K562 (cell line): ENCODE measurements around the gene PACSIN2. TPM values are rescaled to one million over a fixed set of nuclear protein-coding genes. Genes with fewer than 3 reads are reported as not detected.
A peak's percentile ranks its signal among the peaks of the same experiment; 100 is the strongest.

Experiments used
- ATAC-seq: fragments of 200-7000 bp; cut with Tn5 transposase; 3 replicates; pipeline ENCODE4 v1.9.1; 2020; ENCODE audit warnings: moderate library complexity
- BruUV-seq: library from RNA; stranded (reverse); fragments of 400-500 nt; replicated peaks from 2 replicates; lab custom pipeline; 2021; lab: Mats Ljungman, UMichigan
- CTCF ChIA-PET: fragments of 300-600 bp; formaldehyde crosslinking; extraction: SDS; loops from one replicate; lab custom pipeline; 2021; ENCODE audit warnings: low intra/inter-chr PET ratio; lab: Yijun Ruan, JAX
- POLR2A ChIA-PET: fragments of 300-600, 350-650 bp; sonication (Branson Sonifier 250); formaldehyde crosslinking; extraction: SDS; loops from one replicate; lab custom pipeline; 2021; ENCODE audit warnings: antibody characterized with exemption, inconsistent platforms; lab: Yijun Ruan, JAX
- DNase-seq, 4 experiments: peaks; one replicate each; pipeline versions ENCODE4 v3.0.0 to v3.0.0-alpha.2; 2011 to 2018; ENCODE audit warnings: low spot score in 3 of 4, mixed read lengths in 3 of 4; ENCODE audit errors: extremely low read depth in 1 of 4
- FAIRE-seq: peaks from 2 replicates; lab custom pipeline; 2011; peaks lifted over from hg19 to GRCh38; lab: Jason Lieb, UNC
- H2AFZ ChIP-seq: 2 replicates; pipeline ENCODE4 v1.6.0; 2011; ENCODE audit warnings: low read depth, low read length, control low read depth, inconsistent platforms
- H3K27ac ChIP-seq: fragments of 200-600 bp; 3 replicates; pipeline ENCODE4 v1.8.0; 2011; ENCODE audit warnings: low read depth, mild to moderate bottlenecking, control low read depth, inconsistent platforms, low read length, moderate library complexity, mixed read lengths; ENCODE audit errors: extremely low read depth
- H3K27me3 ChIP-seq, 2 experiments: fragments of 300-600 bp in 1 of 2; 2 replicates in 1 of 2; 3 replicates in 1 of 2; pipeline versions ENCODE4 v1.6.0 to v1.8.0; 2011; ENCODE audit warnings: inconsistent platforms in 2 of 2, low read length in 2 of 2, mild to moderate bottlenecking in 1 of 2, mixed read lengths in 1 of 2, moderate library complexity in 1 of 2; ENCODE audit not compliant: control insufficient read depth in 2 of 2, insufficient read depth in 2 of 2
- H3K36me3 ChIP-seq: fragments of 300-600 bp; 3 replicates; pipeline ENCODE4 v1.8.0; 2011; ENCODE audit warnings: mild to moderate bottlenecking, low read length, inconsistent platforms; ENCODE audit not compliant: control insufficient read depth, insufficient read depth
- H3K4me1 ChIP-seq, 2 experiments: fragments of 200-600 bp in 1 of 2; replicated peaks in 1 of 2; 2 replicates in 1 of 2; 3 replicates in 1 of 2; pipeline versions ENCODE4 v1.5.1 to v1.8.0; 2011; ENCODE audit warnings: inconsistent platforms in 2 of 2, low read length in 2 of 2, mild to moderate bottlenecking in 1 of 2, mixed read lengths in 1 of 2, moderate library complexity in 1 of 2; ENCODE audit not compliant: control insufficient read depth in 2 of 2, insufficient read depth in 2 of 2
- H3K4me2 ChIP-seq: 2 replicates; pipeline ENCODE4 v1.6.1; 2011; ENCODE audit warnings: low read length, control low read depth, inconsistent platforms, mixed read lengths; ENCODE audit not compliant: insufficient read depth
- H3K4me3 ChIP-seq: fragments of 200-600 bp; sonication (generic), shearing (Covaris generic); 2 replicates; pipeline ENCODE4 v1.5.1; 2016; ENCODE audit warnings: control low read depth, inconsistent platforms
- H3K79me2 ChIP-seq: fragments of 200-600 bp; 3 replicates; pipeline ENCODE4 v1.8.0; 2011; ENCODE audit warnings: low read length, inconsistent platforms; ENCODE audit not compliant: control insufficient read depth, insufficient read depth
- H3K9ac ChIP-seq, 2 experiments: 2 replicates each; pipeline versions ENCODE4 v1.6.0 to v1.6.1; 2011; ENCODE audit warnings: low read depth in 2 of 2, low read length in 2 of 2, control low read depth in 1 of 2, inconsistent platforms in 1 of 2, mild to moderate bottlenecking in 1 of 2, mixed read lengths in 1 of 2; ENCODE audit not compliant: insufficient read depth in 1 of 2
- H3K9me1 ChIP-seq: one replicate; pipeline ENCODE4 v1.6.0; 2011; ENCODE audit warnings: inconsistent platforms, mild to moderate bottlenecking, low read length, moderate library complexity; ENCODE audit not compliant: control insufficient read depth, insufficient read depth
- H3K9me3 ChIP-seq: replicated peaks from 2 replicates; pipeline ENCODE4 v1.5.1; 2011; ENCODE audit warnings: low read depth, low read length, inconsistent platforms; ENCODE audit not compliant: control insufficient read depth, insufficient read depth
- H4K20me1 ChIP-seq: replicated peaks from 2 replicates; pipeline ENCODE4 v1.6.1; 2011; ENCODE audit warnings: low read length, inconsistent platforms, mixed read lengths; ENCODE audit not compliant: control insufficient read depth, insufficient read depth
- BRCA1 ChIP-seq, 2 experiments: fragments of 450-650 bp in 1 of 2; sonication (generic) in 1 of 2; formaldehyde crosslinking in 1 of 2; IDR thresholded peaks; 2 replicates each; pipeline versions ENCODE4 v1.5.0 to v1.6.1; 2017 to 2020; ENCODE audit warnings: mild to moderate bottlenecking in 1 of 2, missing genetic modification reagents in 1 of 2
- CBX2 ChIP-seq: fragments of 200-600 bp; sonication (generic); IDR thresholded peaks from one replicate; pipeline ENCODE4 v1.6.1; 2012; ENCODE audit warnings: mild to moderate bottlenecking, low read length, inconsistent platforms; ENCODE audit not compliant: insufficient read depth, poor library complexity, severe bottlenecking
- GABPB1 ChIP-seq: sonication (generic); formaldehyde crosslinking; IDR thresholded peaks from 2 replicates; pipeline ENCODE4 v1.8.0; 2022; ENCODE audit warnings: mild to moderate bottlenecking, missing genetic modification reagents
- GABPB2 ChIP-seq: fragments of 250-450 bp; sonication (Bioruptor Pico); conservative IDR thresholded peaks from 2 replicates; pipeline ENCODE4 v1.5.1; 2021; ENCODE audit warnings: mild to moderate bottlenecking
- KLF10 ChIP-seq: fragments of 250-450 bp; sonication (Bioruptor Pico); IDR thresholded peaks from 2 replicates; pipeline ENCODE4 v1.6.1; 2021; ENCODE audit warnings: matching md5 sums
- KLF16 ChIP-seq: IDR thresholded peaks from 2 replicates; pipeline ENCODE4 v1.6.1; 2016; ENCODE audit warnings: antibody characterized with exemption
- MCM5 ChIP-seq: fragments of 450-650 bp; IDR thresholded peaks from 2 replicates; pipeline ENCODE4 v1.6.1; 2016; ENCODE audit warnings: low read depth
- NR2F6 ChIP-seq: fragments of 450-650 bp; formaldehyde crosslinking; IDR thresholded peaks from 2 replicates; pipeline ENCODE4 v1.4.0; 2020; ENCODE audit warnings: mild to moderate bottlenecking
- RAD21 ChIP-seq, 2 experiments: fragments of 250-450 bp in 1 of 2; fragments of 450-650 bp in 1 of 2; sonication (Bioruptor Pico) in 1 of 2; formaldehyde crosslinking in 1 of 2; IDR thresholded peaks in 1 of 2; conservative IDR thresholded peaks in 1 of 2; 2 replicates each; pipeline versions ENCODE4 v1.4.0 to v1.8.0; 2020 to 2022; ENCODE audit warnings: mild to moderate bottlenecking in 2 of 2, moderate library complexity in 1 of 2
- RUNX1 ChIP-seq: sonication (generic); IDR thresholded peaks from 2 replicates; pipeline ENCODE4 v1.6.1; 2016; ENCODE audit warnings: antibody characterized with exemption, low read depth
- ZBED1 ChIP-seq: IDR thresholded peaks from 2 replicates; pipeline ENCODE4 v1.6.1; 2014
- ZFX ChIP-seq: sonication (generic); formaldehyde crosslinking; IDR thresholded peaks from 2 replicates; pipeline ENCODE4 v1.8.0; 2022; ENCODE audit warnings: mild to moderate bottlenecking, missing genetic modification reagents, moderate library complexity
- ZNF146 ChIP-seq: IDR thresholded peaks from one replicate; pipeline ENCODE4 v1.6.1; 2018; ENCODE audit warnings: missing compliant biosample characterization; ENCODE audit not compliant: unreplicated experiment
- ZNF408 ChIP-seq: fragments of 250-450 bp; sonication (Bioruptor Pico); IDR thresholded peaks from 2 replicates; pipeline ENCODE4 v1.4.0; 2020; ENCODE audit warnings: low read depth, mild to moderate bottlenecking, moderate library complexity
- ZNF445 ChIP-seq: fragments of 250-450 bp; sonication (Bioruptor Pico); IDR thresholded peaks from 2 replicates; pipeline ENCODE4 v1.4.0; 2020; ENCODE audit warnings: low read depth, mild to moderate bottlenecking, moderate library complexity
- WGBS: fragments of 100-300 bp; shearing (Covaris generic); methylation state at CpG from one replicate; pipeline ENCODE4 v1.1.6; 2016; ENCODE audit warnings: low coverage, mixed read lengths; ENCODE audit not compliant: insufficient coverage; ENCODE audit errors: missing lambda C conversion rate; 5-methylcytosine and 5-hydroxymethylcytosine counted together
- in situ Hi-C: fragments of 300-500 bp; cut with MboI; formaldehyde crosslinking; loops from 4 replicates; pipeline ENCODE4 v1.15.0; 2018; ENCODE audit warnings: inconsistent platforms, mixed read lengths
- intact Hi-C: fragments of 100-400 bp; cut with micrococcal nuclease; formaldehyde crosslinking; loops from 2 replicates; pipeline ENCODE4 v1.14.2; 2022
- polyA plus RNA-seq, 8 experiments: library from polyadenylated mRNA; depleted of rRNA in 4 of 8; stranded (reverse) in 5 of 8; unstranded in 3 of 8; fragments of >200 nt; fragmentation: Nextera tagmentation in 2 of 8; fragmentation: Illumina TruSeq in 1 of 8; extraction: Ambion mirVana in 2 of 8; extraction: Trizol in 1 of 8; gene quantifications; 2 replicates each; pipeline versions ENCODE4 v1.2.1 to v1.2.3, GENCODE V29; 2011 to 2014; ENCODE audit warnings: inconsistent platforms in 1 of 8, missing spikeins in 1 of 8
- total RNA-seq, 7 experiments: library from RNA; depleted of rRNA in 6 of 7; stranded (reverse); fragments of >200 nt in 6 of 7; fragmentation: Illumina TruSeq in 2 of 7; extraction: Trizol in 2 of 7; gene quantifications; 2 replicates each; pipeline versions ENCODE4 v1.2.1 to v1.2.3, GENCODE V29; 2011 to 2021; ENCODE audit warnings: low replicate concordance in 1 of 7
- TF ChIP-seq, protein P1 (sequence below): fragments of 250-450 bp; sonication (Bioruptor Pico); IDR thresholded peaks from 2 replicates; pipeline ENCODE4 v1.6.1; 2021; ENCODE audit warnings: mild to moderate bottlenecking

The PACSIN2 gene
- total and polyA plus RNA-seq, 9 of the 15 experiments (the other 6 are each of a cell fraction or from before 2014, with no cell fraction given): 0.45 to 45.1 (median 23.9) TPM

DNA sequence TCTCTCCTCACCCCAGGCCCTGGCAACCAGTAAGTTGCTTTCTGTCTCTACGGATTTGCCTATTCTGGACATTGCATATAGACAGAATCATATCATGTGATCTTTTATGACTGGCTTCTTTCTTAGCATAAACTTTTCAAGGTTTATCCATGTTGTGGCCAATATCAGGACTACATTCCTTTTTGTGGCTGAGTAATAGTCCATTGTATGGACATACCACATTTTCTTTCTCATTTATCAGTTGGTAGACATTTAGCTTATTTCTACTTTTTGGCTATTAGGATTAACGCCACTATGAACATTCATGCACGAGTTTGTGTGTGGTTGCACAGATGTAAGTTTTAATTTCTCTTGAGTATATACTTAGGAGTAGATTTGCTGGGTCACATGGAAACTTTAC, 193.6 kb downstream of the PACSIN2 start:
- CTCF ChIA-PET: no interaction called here
- H3K27me3 ChIP-seq: no peaks in the 10 kb centered on the region
- DNase-seq: no peak
- no peaks in the 10 kb centered on the region for H3K79me2 ChIP-seq
- no peak overlapping the region for H2AFZ ChIP-seq
- no peak overlapping the region for H3K9ac ChIP-seq
- ATAC-seq: no peak
- no TSS peak for BruUV-seq
- no peak for FAIRE-seq
- POLR2A ChIA-PET: interaction anchor here (1.5 kb wide), 1 partner anchor 172 kb away, joined by 3 read pairs; no protein-coding TSS in a partner anchor
- no peaks in the 10 kb centered on the region for H3K9me1 ChIP-seq
- in situ Hi-C loops: no loop called here
- TF ChIP-seq ZNF146 (CRISPR knock-in tag) (peak; percentile 74), ZBED1 (no peak)
- H3K4me1 ChIP-seq: no peaks in the 10 kb centered on the region
- no peaks in the 10 kb centered on the region for H3K36me3 ChIP-seq
- H3K27ac ChIP-seq: no peak overlapping the region
- H3K4me3 ChIP-seq: no peak overlapping the region
- intact Hi-C loops: loop anchor here (2.0 kb wide), 1 partner anchor 159 kb away; no protein-coding TSS in a partner anchor
- H3K4me2 ChIP-seq: no peak overlapping the region
- 82% methylated on average over 3 of the region's 3 CpGs for WGBS
- no peaks in the 10 kb centered on the region for H4K20me1 ChIP-seq
- H3K9me3 ChIP-seq: no peaks in the 10 kb centered on the region

DNA sequence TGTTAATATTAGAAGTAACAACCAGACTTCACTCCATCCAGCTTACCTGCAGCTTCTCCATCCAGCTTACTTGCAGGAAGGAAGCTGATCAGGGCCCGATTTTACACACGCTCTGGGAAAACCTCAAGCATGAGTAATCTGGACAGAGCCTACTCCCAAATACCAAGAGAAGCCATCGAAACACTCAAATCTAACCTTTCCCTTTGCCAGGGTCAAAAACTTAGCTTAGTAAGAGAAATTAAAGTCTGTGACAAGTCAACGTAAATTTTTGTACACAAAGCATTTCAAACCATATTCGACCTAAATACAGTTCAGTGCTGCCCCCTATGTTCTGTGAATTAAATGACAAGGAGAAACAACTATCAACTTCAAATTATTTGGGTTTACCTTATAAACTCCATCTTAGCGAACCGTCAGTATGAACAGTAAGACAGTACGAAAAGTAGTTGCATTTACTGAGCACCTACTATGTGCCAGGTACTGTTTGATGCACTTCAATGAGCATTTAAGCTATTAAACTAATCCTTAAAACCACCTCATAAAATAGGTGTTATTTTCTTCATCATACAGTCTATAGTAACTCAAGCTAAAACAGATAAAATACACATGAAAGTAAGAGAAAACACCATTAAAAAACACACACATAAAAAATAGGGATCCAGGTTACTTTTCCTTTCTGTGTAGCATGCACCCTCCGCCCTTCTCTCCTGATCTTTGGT, 194.7 kb downstream of the PACSIN2 start:
- Histone ChIP-seq H3K27me3 (no peaks in the 10 kb centered on the region), H3K9me1 (no peaks in the 10 kb centered on the region), H3K36me3 (no peaks in the 10 kb centered on the region), H2AFZ (no peak overlapping the region), H3K4me2 (no peak overlapping the region), H3K9ac (no peak overlapping the region), H3K4me3 (no peak overlapping the region), H3K79me2 (no peaks in the 10 kb centered on the region), H3K9me3 (no peaks in the 10 kb centered on the region), H3K4me1 (no peaks in the 10 kb centered on the region), H4K20me1 (no peaks in the 10 kb centered on the region), H3K27ac (no peak overlapping the region)
- POLR2A ChIA-PET: interaction anchor here (0.7 to 1.5 kb wide), 2 partner anchors 171 to 206 kb away, joined by 3 read pairs; partner anchors contain the start of gene POLDIP3
- intact Hi-C loops (loop anchor here (2.0 kb wide), 1 partner anchor 157 kb away; no protein-coding TSS in a partner anchor), in situ Hi-C loops (no loop called here)
- ATAC-seq: no peak
- CTCF ChIA-PET: interaction anchor here (0.5 to 1.5 kb wide), 3 partner anchors 40 to 270 kb away, joined by 3 to 9 read pairs (median 4); partner anchors contain the start of gene TTLL1
- peak; percentile 84 for FAIRE-seq
- no TSS peak for BruUV-seq
- peak; percentile 15 to 37 (median 23) for DNase-seq
- WGBS: 28% methylated on average over 9 of the region's 9 CpGs
- TF ChIP-seq KLF10 (CRISPR knock-in tag): no peak
- TF ChIP-seq, protein P1, sequence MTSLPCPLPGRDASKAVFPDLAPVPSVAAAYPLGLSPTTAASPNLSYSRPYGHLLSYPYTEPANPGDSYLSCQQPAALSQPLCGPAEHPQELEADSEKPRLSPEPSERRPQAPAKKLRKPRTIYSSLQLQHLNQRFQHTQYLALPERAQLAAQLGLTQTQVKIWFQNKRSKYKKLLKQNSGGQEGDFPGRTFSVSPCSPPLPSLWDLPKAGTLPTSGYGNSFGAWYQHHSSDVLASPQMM: no peak
- no peak for TF ChIP-seq ZFX (CRISPR knock-in tag)
- peak; percentile 43 to 54 for TF ChIP-seq RAD21 (CRISPR knock-in tag; conservative IDR thresholded peaks at IDR 0.05 in 1 of 2, IDR thresholded peaks at IDR 0.05 in 1 of 2)
- no peak for TF ChIP-seq GABPB2
- no peak for TF ChIP-seq CBX2
- no peak for TF ChIP-seq RUNX1
- no peak for TF ChIP-seq NR2F6 (CRISPR knock-in tag)
- TF ChIP-seq BRCA1 (IDR thresholded peaks at IDR 0.05): no peak
- TF ChIP-seq BRCA1 (CRISPR knock-in tag; IDR thresholded peaks at IDR 0.05): no peak
- TF ChIP-seq ZNF445: no peak
- no peak for TF ChIP-seq ZNF408
- TF ChIP-seq GABPB1 (CRISPR knock-in tag): no peak
- TF ChIP-seq KLF16: 0 out of 2 replicates have a peak, but pooled peaks have one; percentile 16
- TF ChIP-seq MCM5: no peak
